Osteocyte (in vitro differentiated cells): ENCODE measurements around the gene EIF5B. TPM values are rescaled to one million over a fixed set of nuclear protein-coding genes. Genes with fewer than 3 reads are reported as not detected.

Source experiments
- DNase-seq: peaks from one replicate; pipeline ENCODE4 v3.0.0; 2021; ENCODE audit warnings: mixed read lengths; ENCODE audit not compliant: unreplicated experiment; ENCODE audit errors: extremely low spot score
- H3K27ac Mint-ChIP-seq: one replicate; pipeline ENCODE4 v1.8.0; 2021; ENCODE audit warnings: mild to moderate bottlenecking, mixed read lengths; ENCODE audit not compliant: unreplicated experiment
- H3K27me3 Mint-ChIP-seq: one replicate; pipeline ENCODE4 v1.8.0; 2021; ENCODE audit warnings: mixed read lengths; ENCODE audit not compliant: unreplicated experiment
- H3K36me3 Mint-ChIP-seq: one replicate; pipeline ENCODE4 v1.8.0; 2021; ENCODE audit warnings: mixed read lengths; ENCODE audit not compliant: unreplicated experiment
- H3K4me1 Mint-ChIP-seq: one replicate; pipeline ENCODE4 v1.8.0; 2021; ENCODE audit warnings: mixed read lengths; ENCODE audit not compliant: unreplicated experiment
- H3K4me3 Mint-ChIP-seq: one replicate; pipeline ENCODE4 v1.8.0; 2021; ENCODE audit warnings: mild to moderate bottlenecking, moderate library complexity, mixed read lengths; ENCODE audit not compliant: unreplicated experiment
- H3K9me3 Mint-ChIP-seq: one replicate; pipeline ENCODE4 v1.8.0; 2021; ENCODE audit warnings: mixed read lengths; ENCODE audit not compliant: unreplicated experiment
- total RNA-seq: library from RNA; stranded (reverse); gene quantifications from 2 replicates; pipeline ENCODE4 v1.2.1, GENCODE V29; 2021
- TF ChIP-seq, protein P1 (sequence below): fragments of 200-600 bp; sonication (generic); IDR thresholded peaks from 2 replicates; pipeline ENCODE4 v1.5.0; 2021; ENCODE audit warnings: antibody characterized with exemption, mild to moderate bottlenecking, moderate library complexity

The EIF5B gene
- total RNA-seq, 1 donor from 2014 or later, result 35.5 TPM

DNA sequence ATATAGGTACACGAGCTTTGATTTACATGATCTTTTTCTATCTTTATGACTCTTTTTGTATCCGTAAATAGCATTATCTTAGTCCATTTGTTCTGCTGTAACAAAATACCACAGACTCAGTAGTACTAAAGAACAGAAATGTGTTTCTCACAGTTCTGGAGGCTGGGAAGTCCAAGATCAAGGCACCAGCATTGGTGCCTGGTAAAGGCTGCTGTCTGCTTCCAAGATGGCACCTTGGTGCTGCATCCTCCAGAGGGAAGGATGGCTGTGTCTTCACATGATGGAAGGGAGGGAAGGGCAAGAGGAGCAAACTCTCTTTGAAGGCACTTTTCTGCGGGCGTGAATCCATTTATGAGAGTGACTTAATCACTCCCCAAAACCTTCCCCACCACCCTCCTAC is 36.0 kb downstream of the EIF5B start:
- peaks cover 73% of the 10 kb centered on the region for H3K36me3 Mint-ChIP-seq
- DNase-seq, result no peak
- H3K4me3 Mint-ChIP-seq, result no peak overlapping the region
- no peaks in the 10 kb centered on the region for H3K27me3 Mint-ChIP-seq
- H3K4me1 Mint-ChIP-seq, result no peaks in the 10 kb centered on the region
- no peak overlapping the region for H3K27ac Mint-ChIP-seq
- H3K9me3 Mint-ChIP-seq, result peaks cover 14% of the 10 kb centered on the region
- TF ChIP-seq, protein P1, sequence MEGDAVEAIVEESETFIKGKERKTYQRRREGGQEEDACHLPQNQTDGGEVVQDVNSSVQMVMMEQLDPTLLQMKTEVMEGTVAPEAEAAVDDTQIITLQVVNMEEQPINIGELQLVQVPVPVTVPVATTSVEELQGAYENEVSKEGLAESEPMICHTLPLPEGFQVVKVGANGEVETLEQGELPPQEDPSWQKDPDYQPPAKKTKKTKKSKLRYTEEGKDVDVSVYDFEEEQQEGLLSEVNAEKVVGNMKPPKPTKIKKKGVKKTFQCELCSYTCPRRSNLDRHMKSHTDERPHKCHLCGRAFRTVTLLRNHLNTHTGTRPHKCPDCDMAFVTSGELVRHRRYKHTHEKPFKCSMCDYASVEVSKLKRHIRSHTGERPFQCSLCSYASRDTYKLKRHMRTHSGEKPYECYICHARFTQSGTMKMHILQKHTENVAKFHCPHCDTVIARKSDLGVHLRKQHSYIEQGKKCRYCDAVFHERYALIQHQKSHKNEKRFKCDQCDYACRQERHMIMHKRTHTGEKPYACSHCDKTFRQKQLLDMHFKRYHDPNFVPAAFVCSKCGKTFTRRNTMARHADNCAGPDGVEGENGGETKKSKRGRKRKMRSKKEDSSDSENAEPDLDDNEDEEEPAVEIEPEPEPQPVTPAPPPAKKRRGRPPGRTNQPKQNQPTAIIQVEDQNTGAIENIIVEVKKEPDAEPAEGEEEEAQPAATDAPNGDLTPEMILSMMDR, result no peak

DNA sequence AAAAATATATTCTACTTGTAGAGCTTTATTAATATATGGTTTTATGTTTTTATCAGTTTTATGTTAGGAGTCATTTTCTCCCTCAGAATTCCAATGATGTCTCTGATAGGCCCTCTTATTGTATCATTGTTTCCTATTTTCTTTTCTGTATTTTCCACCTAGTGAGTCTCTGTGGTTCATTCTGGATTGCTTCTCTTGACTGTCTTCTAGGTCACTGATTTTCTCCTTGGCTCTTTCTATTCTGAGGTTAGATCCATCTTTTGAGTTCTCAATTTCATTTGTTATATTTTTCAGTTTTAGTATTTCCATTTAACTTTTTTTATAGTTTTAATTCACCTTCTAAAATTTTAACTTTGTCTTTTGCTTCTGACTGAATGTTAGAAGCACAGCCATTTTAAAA is 37.6 kb downstream of the EIF5B start:
- no peak overlapping the region for H3K4me3 Mint-ChIP-seq
- TF ChIP-seq, protein P1, result no peak
- no peaks in the 10 kb centered on the region for H3K4me1 Mint-ChIP-seq
- H3K36me3 Mint-ChIP-seq, result peaks cover 66% of the 10 kb centered on the region
- no peak for DNase-seq
- H3K9me3 Mint-ChIP-seq, result peaks cover 14% of the 10 kb centered on the region
- H3K27me3 Mint-ChIP-seq, result no peaks in the 10 kb centered on the region
- no peak overlapping the region for H3K27ac Mint-ChIP-seq

DNA sequence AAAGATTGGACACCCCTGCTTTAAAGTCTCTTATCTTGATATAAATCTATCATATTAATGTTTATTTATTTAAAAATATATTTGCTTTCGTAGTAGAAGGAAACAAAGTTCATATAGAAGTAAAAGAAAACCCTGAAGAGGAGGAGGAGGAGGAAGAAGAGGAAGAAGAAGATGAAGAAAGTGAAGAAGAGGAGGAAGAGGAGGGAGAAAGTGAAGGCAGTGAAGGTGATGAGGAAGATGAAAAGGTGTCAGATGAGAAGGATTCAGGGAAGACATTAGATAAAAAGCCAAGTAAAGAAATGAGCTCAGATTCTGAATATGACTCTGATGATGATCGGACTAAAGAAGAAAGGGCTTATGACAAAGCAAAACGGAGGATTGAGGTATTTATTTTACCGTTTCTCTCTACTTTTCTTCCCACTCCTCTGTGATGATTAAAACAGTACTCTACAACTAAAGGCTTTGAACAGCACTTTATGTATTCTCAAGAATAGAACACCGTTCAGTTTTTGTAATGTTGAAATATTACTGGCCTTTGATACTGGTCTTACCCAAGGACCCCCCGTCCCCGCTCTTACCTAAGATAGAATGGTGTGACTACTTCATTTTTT is 39.2 kb downstream of the EIF5B start:
- Mint-ChIP-seq H3K9me3 (peaks cover 14% of the 10 kb centered on the region), H3K4me1 (peaks cover 1% of the 10 kb centered on the region), H3K4me3 (no peak overlapping the region), H3K36me3 (peaks cover 72% of the 10 kb centered on the region), H3K27ac (no peak overlapping the region), H3K27me3 (no peaks in the 10 kb centered on the region)
- TF ChIP-seq, protein P1, result no peak
- no peak for DNase-seq

DNA sequence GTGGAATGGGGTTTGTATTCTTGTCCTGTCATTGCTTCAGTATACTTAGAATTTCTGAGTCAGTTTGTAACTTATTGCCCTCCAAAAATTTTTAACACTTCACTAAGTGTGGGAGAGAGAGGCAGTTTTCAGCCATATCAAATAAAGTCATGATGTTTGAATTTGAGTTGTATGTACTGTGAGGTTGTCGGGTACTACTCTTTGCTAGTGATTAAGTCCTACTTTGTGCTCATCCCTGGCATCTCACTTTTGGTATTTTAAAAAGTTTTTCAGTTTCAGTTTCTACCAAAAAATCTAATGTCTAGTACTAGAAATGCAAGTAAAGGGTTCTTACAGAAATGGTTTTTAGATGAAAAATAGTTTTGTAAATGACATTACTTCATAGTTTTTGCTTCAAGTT is 40.7 kb downstream of the EIF5B start:
- no peak overlapping the region for H3K27ac Mint-ChIP-seq
- peaks cover 12% of the 10 kb centered on the region for H3K9me3 Mint-ChIP-seq
- no peak overlapping the region for H3K4me3 Mint-ChIP-seq
- peaks cover 1% of the 10 kb centered on the region for H3K4me1 Mint-ChIP-seq
- no peak for DNase-seq
- TF ChIP-seq, protein P1, result no peak
- peaks cover 72% of the 10 kb centered on the region for H3K36me3 Mint-ChIP-seq
- H3K27me3 Mint-ChIP-seq, result no peaks in the 10 kb centered on the region

DNA sequence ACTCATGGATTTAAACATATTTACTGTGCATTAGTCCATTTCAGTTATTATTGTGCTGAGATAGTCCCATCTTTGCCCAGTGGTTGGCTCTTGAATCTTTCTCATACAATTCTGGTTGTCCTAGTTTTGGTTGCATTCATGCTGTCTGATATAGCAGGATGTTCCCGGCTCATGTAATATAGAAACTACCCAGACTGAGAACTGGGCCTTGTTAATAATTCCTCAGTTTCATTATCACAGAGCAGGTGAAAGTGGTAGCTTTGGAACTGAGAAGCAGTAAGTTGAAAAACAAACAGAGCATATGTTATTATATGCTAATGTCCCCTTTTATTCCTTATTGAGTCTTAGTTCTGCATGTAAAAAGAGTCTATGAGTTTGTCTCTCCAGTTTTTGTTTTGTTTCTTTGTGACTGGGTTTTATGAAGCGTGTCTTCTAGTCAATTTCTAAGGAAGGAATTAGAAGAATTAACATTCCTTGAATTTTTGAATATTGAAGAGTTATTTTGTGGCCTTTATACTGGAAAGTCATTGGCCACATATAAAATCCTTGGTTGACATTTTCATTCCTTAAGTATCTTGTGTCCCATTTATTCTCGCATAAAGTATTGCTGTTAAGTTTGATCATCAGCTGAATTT is 43.3 kb downstream of the EIF5B start:
- H3K27ac Mint-ChIP-seq, result no peak overlapping the region
- no peak for DNase-seq
- H3K4me1 Mint-ChIP-seq, result peaks cover 1% of the 10 kb centered on the region
- TF ChIP-seq, protein P1, result no peak
- H3K36me3 Mint-ChIP-seq, result peaks cover 62% of the 10 kb centered on the region
- no peaks in the 10 kb centered on the region for H3K9me3 Mint-ChIP-seq
- no peak overlapping the region for H3K4me3 Mint-ChIP-seq
- H3K27me3 Mint-ChIP-seq, result no peaks in the 10 kb centered on the region
